GM12801 (cell line): ENCODE measurements around the gene RIF1.

Source experiments
- CTCF ChIP-seq: IDR thresholded peaks from one replicate; pipeline ENCODE4 v1.5.1; 2011; ENCODE audit warnings: control low read depth; ENCODE audit not compliant: insufficient read length; ENCODE audit errors: extremely low read depth

Gene RIF1

DNA sequence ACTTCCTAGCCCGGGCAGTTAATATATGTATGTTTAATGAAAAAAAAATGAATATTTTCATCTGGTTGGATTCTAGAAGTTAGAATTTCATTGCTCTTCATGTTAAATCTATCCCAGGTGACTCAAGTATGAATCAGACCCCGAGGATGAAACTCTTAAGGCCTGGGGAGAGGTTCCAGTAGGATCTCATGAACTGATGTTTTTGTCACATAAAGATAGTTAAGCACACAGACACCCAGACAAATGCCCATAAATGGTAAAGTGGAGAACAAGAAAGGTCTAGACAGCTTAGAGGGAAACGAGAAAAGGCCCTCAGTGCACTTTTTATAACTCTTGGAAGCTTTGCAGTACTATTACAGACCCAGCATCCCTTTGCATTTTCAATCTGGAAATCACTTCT, 114.1 kb downstream of the RIF1 start:
- TF ChIP-seq CTCF, result no peak

DNA sequence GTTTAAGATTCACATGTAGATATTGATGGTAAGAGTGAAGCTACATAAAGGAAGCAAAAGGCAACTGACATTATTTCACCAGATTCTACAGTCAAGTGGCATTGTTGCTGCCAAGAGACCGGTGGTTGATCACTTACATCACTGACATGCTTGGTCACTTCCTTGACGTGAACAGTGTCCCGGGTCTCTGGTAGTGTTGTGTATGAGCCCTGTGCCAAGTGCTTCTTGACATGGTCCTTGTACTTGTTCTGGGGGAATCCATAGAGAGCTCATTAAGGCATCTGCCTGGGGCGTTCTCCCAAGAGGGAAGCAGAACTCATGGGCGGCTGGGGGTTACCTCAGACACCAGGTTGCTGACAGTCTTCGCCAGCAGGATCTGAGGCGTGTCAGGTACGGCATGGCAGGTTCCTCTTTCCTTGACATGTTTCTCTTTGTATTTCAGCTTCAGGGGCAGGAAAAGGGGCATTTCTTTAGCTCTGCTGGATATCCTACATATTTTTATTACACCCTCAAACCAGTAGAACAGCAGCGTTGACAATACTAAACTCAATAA, 116.2 kb downstream of the RIF1 start:
- TF ChIP-seq CTCF, result no peak

- no peak for TF ChIP-seq CTCF
Observed at GRCh38 chr2:151526572-151527090, 116.9 kb downstream of the RIF1 start.
